Urothelium cell line (cell line): ENCODE results near the gene FOXN3.

Source experiments
- DNase-seq: peaks from one replicate; pipeline ENCODE4 v3.0.0; 2011; ENCODE audit warnings: low spot score, mixed read lengths
- FAIRE-seq: peaks from 2 replicates; lab custom pipeline; 2011; peaks lifted over from hg19 to GRCh38; lab: Jason Lieb, UNC

Gene FOXN3

DNA sequence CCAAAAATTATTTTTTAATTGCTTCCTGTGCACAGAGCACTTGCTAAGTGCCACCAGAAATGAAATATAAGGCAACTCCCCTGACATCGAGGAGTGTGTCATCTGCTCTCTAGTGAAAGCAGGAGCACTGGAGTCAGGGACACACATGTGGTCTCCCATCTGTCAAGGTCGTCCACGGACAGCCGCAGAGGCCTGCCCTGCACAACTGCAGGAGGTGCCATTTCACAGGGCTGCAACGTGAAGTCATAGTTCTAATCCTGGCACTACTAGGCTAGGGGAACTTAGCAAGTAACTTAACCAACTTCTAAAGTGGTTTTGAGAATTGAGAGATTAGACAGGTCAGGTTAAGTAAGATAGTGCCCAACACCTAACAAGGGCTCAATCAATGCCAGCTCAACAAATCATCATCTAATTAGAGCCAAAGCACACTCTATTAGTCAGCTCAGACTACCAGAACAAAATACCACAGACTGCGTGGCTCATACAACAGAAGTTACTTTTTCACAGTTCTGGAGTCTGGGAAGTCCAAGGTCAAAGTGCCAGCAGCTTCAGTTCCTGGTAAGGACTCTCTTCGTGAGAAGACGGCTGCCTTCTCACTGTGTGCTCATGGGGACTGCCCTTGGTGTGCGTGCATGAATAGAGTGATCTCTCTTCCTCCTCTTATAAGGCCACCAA lies 30.7 kb downstream of the FOXN3 start:
- FAIRE-seq (no peak), DNase-seq (no peak)

GRCh38 chr14:89384636-89385035 lies 32.4 kb downstream of the FOXN3 start:
- no peak for FAIRE-seq
- no peak for DNase-seq

GRCh38 chr14:89384023-89384422 lies 33.0 kb downstream of the FOXN3 start:
- DNase-seq (no peak), FAIRE-seq (no peak)

- FAIRE-seq (no peak), DNase-seq (no peak)
Measured at GRCh38 chr14:89382901-89383845, 33.9 kb downstream of the FOXN3 start.

DNA sequence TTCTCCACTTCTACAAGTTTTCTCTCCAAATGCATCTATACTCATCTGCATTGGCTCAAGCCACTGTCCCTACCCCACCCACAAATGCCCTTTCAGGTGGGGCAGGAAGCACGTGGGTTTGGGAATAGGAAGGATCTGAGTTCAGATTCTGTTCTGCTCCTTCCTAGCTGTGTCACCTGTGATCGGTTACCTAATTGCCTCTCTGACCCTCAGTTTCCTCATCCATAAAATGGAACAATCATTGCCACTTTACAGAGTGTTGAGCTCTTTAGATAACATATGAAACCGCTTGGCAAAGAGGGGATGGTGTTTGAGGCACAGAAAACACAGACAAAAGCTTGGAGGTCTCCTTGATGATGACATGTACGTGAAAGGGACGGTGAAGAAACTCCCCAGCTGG lies 34.5 kb downstream of the FOXN3 start:
- DNase-seq (no peak), FAIRE-seq (no peak)

DNA sequence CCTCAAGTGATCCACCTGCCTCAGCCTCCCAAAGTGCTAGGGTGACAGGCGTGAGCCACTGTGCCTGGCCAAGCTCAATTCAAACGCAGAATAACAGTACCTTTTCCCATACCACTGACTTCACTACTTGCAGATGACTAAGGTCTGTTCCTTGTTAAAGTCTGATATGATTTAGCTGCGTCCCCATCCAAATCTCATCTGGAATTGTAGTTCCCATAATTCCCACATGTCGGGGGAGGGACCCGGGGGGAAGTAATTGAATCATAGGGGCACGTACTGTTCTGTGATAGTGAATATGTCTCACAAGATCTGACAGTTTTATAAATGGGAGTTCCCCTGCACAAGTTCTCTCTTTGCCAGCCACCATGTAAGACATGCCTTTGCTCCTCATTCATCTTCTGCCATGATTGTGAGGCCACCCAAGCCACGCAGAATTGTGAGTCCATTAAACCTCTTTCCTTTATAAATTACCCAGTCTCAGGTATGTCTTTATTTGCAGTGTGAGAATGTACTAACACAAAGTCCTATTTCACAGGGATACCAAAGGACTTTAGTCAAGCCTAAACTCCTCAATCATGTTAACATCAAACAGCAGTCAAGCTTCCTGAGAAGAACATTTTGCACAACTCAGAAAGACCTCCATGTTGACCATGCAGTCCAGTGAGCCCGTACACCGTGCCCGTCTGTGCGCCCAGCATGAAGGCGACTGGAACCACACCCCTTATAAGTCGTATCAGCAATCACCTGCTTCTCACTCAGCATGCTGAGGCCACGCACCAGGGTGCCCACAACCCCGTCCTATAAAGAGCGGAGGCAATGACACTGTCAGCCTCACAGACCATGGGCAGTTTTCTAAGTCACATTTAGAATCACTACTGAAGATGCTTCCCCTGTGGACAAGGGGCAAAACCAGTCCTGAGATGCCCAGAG lies 36.9 kb downstream of the FOXN3 start:
- DNase-seq (no peak), FAIRE-seq (no peak)

DNA sequence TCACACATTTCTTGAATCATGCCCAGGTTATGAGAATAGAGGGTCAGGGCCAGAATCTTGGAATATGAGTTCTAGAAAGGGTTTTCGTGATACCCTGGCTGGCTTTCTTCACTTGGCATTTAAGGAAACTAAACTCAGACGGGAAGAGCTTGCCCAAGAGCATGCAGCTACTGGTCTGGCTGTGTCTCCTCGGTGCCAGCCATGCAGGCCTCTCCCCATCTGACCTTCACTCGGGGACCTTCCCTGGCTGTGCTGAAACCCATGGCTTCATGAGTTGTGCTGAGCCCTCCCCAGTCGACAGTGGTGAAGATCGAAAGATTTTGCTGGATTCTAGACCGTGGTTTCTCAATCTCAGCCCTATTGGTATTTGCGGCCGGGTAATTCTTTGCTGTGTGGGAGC lies 38.0 kb downstream of the FOXN3 start:
- DNase-seq (no peak), FAIRE-seq (no peak)

- DNase-seq (peak; percentile 5), FAIRE-seq (no peak)
Measured at GRCh38 chr14:89378119-89378518, 38.9 kb downstream of the FOXN3 start.

GRCh38 chr14:89377544-89377943 lies 39.5 kb downstream of the FOXN3 start:
- no peak for DNase-seq
- FAIRE-seq = no peak

DNA sequence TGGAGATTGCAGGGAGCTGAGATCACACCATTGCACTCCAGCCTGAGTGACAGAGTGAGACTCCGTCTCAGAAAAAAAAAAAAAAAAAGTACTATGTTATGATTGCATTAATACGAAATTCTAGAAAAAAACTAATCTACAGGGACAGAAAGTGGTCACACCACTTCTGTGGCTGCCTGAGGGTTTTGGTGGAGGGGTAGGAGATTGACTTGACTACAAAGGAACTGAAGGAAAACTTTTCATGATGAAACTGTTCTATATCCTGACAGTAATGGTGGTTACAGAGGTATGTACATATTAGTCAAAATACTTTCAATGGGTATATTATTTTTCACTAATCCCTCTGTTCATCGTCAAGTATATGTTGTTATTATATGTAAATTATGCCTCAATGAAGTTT lies 42.1 kb downstream of the FOXN3 start:
- FAIRE-seq = no peak
- no peak for DNase-seq

GRCh38 chr14:89373185-89373584 lies 43.8 kb downstream of the FOXN3 start:
- FAIRE-seq (no peak), DNase-seq (no peak)

DNA sequence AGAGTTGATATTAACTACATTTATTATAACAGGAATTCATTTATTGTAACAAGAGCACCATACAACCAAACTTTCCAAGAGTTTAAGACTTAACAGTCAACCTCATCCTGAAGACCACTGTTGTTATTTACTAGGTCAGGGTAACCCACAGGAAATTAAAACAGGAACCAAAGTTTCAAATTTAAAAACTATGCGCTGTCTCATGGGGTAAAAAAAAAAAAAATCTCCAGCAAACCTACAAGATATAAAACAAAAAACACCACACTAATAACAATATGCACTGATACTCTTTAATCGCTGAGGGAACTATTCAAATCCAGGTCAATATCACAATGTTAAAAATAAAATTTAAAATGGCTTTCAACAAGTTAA lies 44.5 kb downstream of the FOXN3 start:
- no peak for DNase-seq

GRCh38 chr14:89371585-89372511 lies 45.2 kb downstream of the FOXN3 start:
- DNase-seq (no peak), FAIRE-seq (no peak)

More for the DNA sequence above, 44.5 kb downstream of the FOXN3 start:
- FAIRE-seq = no peak

DNA sequence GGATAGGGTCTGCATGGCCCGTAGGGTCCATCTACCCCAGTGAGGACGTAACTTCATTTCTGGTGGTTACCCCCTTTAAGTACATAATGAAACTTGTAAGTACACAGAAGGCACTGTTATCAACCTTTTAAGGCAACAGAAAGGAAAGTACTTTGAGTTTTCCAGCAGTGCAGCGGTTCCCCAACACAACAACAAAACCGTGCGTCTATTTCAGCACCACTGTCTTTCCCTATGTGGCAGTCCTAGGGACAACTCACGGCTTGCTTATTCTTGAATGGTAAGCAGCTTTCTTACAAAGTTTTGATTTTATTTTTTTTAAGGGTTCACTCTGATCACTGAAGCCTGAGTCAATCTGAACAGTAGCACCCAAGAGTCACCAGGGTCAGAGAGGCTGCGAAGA lies 46.3 kb downstream of the FOXN3 start:
- DNase-seq (no peak), FAIRE-seq (no peak)

DNA sequence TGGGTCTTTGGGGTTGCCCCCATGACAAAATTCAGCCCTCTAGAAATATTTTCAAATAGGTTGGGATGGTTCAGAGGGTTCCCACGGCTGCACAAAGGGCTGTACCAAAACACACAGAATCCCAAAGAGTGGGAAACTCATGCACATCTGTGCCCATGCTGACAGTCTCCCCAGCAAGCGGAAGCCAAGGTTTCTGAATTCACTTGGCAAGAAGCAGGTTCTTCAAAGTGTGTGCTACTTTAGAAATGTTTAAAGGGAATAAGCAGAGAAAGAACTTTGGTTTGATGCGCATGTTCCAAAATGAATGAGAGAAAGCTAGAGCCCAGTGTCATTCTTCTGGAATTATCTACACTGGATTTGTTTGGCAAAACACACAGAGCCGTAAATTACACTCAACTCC lies 46.7 kb downstream of the FOXN3 start:
- no peak for DNase-seq
- FAIRE-seq = no peak

DNA sequence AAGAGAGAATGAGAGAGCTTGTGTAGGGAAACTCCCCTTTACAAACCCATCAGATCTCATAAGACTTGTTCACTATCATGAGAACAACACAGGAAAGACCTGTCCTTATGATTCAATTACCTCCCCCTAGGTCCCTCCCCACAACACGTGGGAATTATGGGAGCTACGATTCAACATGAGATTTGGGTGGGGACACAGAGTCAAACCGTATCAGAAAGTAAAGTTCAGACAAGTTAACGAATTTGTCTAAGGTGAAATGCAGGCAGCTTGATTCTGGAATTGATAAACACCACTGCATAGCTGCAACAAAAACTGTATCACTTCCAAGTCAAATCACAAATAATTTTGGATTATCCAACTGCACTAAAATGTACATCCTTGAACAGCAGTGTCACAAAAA lies 47.4 kb downstream of the FOXN3 start:
- FAIRE-seq = no peak
- DNase-seq = no peak

- no peak for DNase-seq
- FAIRE-seq = no peak
Measured at GRCh38 chr14:89368490-89369477, 48.2 kb downstream of the FOXN3 start.

DNA sequence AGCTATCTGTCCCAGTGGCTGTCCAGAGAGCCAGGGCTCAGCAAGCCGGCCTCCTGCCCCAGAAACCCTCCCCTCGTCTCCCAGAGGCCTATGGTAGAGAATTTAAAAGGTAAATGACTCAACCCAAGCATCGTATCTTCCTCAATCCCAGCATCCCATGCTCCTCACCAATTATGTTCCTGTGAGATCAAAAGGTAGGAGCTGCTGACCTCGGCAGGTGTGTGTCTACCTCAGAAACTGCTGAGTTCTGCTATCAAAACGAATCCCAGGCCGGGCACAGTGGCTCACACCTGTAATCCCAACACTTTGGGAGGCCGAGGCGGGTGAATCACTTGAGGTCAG lies 49.3 kb downstream of the FOXN3 start:
- FAIRE-seq (no peak), DNase-seq (no peak)
